ENCODE measurements around the gene PCYOX1L.

DNA sequence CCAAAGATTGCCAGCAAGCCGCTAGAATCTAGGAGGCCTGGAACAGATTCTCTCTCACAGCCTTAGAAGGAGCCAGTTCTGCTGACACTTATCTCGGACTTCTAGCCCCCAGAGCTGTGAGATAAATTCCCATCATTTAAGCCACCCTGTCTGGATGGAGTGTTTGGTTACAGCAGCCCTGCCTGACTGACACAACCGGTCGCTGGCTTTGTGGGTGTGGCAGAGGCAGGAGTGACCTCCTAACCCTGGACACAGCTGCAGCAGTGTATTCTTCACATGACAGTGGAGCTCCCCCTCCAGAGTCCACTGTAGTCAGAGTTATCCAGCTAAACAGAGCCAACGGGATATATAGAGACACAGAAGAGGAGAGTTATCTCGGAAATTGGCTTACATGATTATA is 42.5 kb downstream of the PCYOX1L start:
- TF ChIP-seq POLR2A (IDR thresholded peaks at IDR 0.05) = no peak
- TF ChIP-seq, protein P1, sequence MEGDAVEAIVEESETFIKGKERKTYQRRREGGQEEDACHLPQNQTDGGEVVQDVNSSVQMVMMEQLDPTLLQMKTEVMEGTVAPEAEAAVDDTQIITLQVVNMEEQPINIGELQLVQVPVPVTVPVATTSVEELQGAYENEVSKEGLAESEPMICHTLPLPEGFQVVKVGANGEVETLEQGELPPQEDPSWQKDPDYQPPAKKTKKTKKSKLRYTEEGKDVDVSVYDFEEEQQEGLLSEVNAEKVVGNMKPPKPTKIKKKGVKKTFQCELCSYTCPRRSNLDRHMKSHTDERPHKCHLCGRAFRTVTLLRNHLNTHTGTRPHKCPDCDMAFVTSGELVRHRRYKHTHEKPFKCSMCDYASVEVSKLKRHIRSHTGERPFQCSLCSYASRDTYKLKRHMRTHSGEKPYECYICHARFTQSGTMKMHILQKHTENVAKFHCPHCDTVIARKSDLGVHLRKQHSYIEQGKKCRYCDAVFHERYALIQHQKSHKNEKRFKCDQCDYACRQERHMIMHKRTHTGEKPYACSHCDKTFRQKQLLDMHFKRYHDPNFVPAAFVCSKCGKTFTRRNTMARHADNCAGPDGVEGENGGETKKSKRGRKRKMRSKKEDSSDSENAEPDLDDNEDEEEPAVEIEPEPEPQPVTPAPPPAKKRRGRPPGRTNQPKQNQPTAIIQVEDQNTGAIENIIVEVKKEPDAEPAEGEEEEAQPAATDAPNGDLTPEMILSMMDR (IDR thresholded peaks at IDR 0.05) = no peak
- no peak for TF ChIP-seq POLR2AphosphoS5 (IDR thresholded peaks at IDR 0.05)

Data from breast epithelium (tissue), 3 donors.